ENCODE data around the gene ZNF684.
"Not testable (repeated sequence)": the region's sequence is repeated elsewhere in the genome, so short reads cannot be mapped to it uniquely, and the experiment has no call there.

- not testable (repeated sequence) for TF ChIP-seq EZH2 (IDR thresholded peaks at IDR 0.05; ENCODE audit: low read depth)
- TF ChIP-seq, protein P1, sequence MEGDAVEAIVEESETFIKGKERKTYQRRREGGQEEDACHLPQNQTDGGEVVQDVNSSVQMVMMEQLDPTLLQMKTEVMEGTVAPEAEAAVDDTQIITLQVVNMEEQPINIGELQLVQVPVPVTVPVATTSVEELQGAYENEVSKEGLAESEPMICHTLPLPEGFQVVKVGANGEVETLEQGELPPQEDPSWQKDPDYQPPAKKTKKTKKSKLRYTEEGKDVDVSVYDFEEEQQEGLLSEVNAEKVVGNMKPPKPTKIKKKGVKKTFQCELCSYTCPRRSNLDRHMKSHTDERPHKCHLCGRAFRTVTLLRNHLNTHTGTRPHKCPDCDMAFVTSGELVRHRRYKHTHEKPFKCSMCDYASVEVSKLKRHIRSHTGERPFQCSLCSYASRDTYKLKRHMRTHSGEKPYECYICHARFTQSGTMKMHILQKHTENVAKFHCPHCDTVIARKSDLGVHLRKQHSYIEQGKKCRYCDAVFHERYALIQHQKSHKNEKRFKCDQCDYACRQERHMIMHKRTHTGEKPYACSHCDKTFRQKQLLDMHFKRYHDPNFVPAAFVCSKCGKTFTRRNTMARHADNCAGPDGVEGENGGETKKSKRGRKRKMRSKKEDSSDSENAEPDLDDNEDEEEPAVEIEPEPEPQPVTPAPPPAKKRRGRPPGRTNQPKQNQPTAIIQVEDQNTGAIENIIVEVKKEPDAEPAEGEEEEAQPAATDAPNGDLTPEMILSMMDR (conservative IDR thresholded peaks at IDR 0.05): not testable (repeated sequence)
These were observed 23.4 kb downstream of the ZNF684 start for GRCh38 chr1:40554807-40555206.
